ENCODE results near the gene RPS25.
A peak's percentile ranks its signal among the peaks of the same experiment; 100 is the strongest.
"Not testable (repeated sequence)": the region's sequence is repeated elsewhere in the genome, so short reads cannot be mapped to it uniquely, and the experiment has no call there.

Gene RPS25

DNA sequence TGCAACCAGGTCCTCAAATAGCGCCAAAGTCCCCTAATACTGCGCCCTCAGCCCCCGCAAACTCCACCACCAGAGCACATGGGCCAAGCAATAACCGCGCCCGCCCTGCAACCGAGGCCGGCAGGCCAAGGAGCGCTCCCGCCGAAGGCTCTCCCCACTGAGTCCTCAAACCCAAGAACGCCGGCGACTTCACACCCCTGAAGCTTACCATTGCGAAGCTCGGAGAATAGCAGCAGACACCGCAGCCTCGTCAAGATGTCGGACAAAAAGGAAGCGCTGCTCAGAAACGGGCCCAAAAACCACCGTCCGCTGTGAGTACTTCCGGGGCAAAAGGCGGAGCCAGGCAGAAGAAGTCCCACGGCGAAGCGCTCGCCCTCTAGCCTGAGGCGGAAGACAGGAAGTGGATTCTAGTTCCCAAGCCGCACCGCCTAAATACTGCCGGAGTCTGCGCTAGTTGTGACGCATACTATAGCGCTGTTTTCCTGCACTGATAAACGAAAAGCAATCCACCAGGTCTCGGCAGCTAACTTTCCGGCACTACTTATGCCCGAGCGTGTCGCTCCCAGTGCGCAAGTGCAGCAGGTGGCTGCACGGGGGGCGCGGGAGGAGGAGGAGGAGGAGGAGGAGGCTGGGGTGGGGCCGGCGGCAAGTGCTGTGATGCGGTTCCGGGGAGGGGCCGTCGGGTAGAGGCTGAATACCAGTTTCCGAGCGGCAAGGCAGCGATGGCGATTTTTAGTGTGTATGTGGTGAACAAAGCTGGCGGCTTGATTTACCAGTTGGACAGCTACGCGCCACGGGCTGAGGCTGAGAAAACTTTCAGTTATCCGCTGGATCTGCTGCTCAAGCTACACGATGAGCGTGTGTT, at the start of gene RPS25, which contains the start of gene TRAPPC4:
Gene RPS25 (minus strand): TSS at position 270 of the 865 bp plus-strand sequence. CDS start 59 bp downstream, at position 211.
Gene TRAPPC4 (plus strand): TSS at position 693 of the 865 bp plus-strand sequence. CDS start 30 bp downstream, at position 723.
- peak; percentile 94 for DNase-seq

- peak; percentile 94 for DNase-seq
These were observed 49.5 kb upstream of the RPS25 start, which contains the start of gene VPS11 for GRCh38 chr11:119067371-119068222. Gene VPS11 (plus strand): TSS chr11:119067818. CDS start chr11:119067824, 6 bp downstream.

- no peak for DNase-seq
These were observed 47.2 kb upstream of the RPS25 start for GRCh38 chr11:119065369-119065768.

DNA sequence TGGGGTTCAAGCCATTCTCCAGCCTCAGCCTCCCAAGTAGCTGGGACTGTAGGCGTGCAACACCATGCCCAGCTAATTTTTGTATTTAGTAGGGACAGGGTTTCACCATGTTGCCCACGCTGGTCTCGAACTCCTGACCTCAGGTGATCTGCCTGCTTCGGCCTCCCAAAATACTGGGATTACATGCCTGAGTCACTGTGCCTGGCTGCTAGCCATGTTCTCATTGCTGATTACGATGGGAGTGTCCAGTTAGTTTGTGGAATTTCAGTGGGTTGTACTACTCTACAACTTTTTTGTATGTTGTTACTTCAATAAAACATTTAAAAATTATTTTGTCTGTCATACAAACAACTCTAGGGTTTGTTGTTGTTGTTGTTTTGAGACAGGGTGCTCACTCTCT, 44.6 kb upstream of the RPS25 start:
- DNase-seq, result no peak

- DNase-seq, result no peak
These were observed 43.1 kb upstream of the RPS25 start for GRCh38 chr11:119061256-119061655.

DNA sequence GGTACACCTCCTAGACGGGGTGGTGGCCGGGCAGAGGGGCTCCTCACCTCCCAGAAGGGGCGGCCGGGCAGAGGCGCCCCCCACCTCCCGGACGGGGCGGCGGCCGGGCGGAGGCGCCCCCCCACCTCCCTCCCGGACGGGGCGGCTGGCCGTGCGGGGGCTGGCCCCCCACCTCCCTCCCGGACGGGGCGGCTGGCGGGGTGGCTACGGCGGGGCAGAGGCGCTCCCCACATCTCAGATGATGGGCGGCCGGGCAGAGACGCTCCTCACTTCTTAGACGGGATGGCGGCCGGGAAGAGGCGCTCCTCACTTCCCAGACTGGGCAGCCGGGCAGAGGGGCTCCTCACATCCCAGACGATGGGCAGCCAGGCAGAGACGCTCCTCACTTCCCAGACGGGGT, 41.0 kb upstream of the RPS25 start:
- DNase-seq, result not testable (repeated sequence)

DNA sequence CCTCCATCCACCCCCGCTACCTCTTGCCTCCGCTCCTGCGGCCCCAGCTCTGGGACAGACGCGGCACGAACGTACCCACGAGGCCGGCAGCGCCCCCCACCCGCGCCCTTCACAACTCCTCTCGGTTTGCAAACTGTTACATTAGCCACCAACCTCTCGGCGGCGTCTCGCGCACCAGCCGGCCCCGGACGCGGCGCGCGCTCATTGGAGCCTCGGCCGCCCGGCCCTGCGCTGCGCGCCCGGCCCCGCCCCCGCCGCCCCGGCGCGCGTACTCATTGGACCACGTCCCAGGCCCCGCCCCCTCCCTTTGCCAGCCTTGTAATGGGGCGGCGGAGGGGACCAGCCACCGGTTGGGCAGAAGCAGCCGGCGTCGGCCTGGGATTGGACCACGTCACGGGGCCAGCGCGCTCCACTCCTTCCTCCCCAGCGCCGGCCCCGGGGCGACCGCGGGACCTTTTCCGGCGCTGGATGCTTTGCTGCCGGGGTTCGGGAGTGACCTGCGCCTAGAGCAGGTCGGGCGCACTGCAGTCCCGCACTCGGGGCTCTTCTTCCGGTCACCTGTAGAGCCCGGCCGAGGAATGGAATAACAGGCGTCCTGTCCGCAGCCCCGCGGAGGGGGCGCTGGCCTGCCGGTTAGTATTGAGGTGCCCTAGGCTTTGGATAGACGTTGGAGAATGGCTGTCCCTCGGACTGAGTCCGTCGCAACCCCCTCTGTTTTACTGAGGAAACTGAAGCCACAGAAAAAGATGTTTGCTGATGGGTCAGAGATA, 39.0 kb upstream of the RPS25 start, which contains the start of gene HYOU1:
Gene HYOU1 (minus strand): TSS at position 206 of the 770 bp plus-strand sequence. CDS start 1,045 bp downstream, outside the sequence.
- peak; percentile 97 for DNase-seq

- DNase-seq, result no peak
These were observed 38.4 kb upstream of the RPS25 start for GRCh38 chr11:119056421-119056999.

DNA sequence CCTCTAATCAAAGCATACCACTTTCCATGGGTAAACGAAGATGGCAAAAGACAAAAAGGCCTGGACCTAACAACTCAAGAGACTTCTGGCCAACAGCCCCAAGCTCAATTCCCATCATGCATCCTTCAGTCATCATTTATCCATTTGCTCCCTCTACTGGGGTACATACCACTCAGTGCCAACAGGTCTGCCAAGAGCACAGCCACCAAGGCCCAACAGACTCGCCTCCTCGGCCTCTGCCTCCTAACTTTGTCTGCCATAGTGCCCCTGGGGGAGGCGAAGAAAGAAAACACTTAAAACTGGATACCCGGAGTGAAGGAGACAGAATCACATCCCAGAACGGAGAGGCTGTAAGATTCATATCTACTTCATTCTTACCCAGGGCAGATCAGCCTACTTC, 37.8 kb upstream of the RPS25 start:
- DNase-seq, result no peak

GRCh38 chr11:119054418-119054817, 36.3 kb upstream of the RPS25 start:
- DNase-seq, result no peak

- no peak for DNase-seq
These were observed 34.1 kb upstream of the RPS25 start for GRCh38 chr11:119052163-119052814.

GRCh38 chr11:119051440-119052162, 33.5 kb upstream of the RPS25 start:
- DNase-seq, result no peak

DNA sequence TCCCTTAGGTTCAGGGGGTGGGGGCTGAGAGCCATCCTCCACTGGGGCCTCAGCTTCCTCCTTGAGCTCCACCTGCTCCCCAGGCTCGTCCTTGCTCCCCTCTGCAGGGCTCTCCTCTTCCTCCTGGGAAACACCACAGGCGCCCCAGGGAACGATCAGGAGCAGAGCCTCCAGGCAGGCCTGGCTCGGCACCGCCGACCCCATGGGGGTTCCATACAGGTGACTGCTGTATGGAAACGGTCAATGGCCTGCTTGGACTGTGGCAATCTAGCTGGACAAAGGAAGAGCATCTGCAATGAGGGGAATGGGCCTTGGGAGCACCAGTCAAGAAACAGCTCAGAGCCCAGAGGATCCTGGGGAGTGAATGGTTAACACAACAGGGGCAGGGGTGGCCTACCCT, 30.9 kb upstream of the RPS25 start:
- no peak for DNase-seq

DNA sequence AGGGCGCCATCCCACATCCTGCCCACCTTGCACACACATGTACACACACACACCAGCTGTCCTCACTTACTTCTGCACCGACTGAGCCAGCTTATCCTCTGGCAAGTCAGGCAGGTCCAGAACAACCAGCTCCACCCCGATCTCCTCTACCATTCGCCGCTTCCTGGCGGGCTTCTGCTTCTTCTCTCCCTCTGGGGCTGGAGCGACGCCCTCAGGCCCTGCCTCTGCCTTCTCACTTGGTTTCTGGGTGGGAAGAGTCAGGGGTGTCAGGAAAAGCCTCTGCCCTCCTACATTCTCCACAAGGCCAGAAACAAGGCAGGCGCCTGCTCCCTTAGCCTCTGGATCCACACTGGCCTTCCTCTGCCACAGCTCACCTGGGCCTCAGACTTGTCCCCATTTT, 30.5 kb upstream of the RPS25 start:
- no peak for DNase-seq

DNA sequence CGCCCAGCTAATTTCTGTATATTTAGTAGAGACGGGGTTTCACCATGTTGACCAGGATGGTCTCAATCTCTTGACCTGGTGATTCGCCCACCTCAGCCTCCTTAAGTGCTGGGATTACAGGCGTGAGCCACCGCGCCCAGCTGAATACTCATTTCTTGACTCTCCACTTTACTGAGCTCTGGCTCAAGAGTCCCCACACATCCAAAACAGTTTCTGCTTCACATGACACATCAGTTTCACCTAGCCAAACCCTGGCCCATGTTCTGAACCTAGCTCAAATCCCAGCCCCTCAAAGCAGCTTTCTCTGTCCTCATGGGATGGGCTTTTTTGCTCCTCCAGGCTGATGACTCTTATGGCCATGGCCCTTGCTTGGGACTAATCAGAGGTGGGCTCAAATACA, 29.1 kb upstream of the RPS25 start:
- DNase-seq, result no peak

- no peak for DNase-seq
These were observed 28.3 kb upstream of the RPS25 start for GRCh38 chr11:119046489-119046888.

GRCh38 chr11:119044708-119045107, 26.6 kb upstream of the RPS25 start:
- no peak for DNase-seq

- DNase-seq, result no peak
These were observed 24.8 kb upstream of the RPS25 start for GRCh38 chr11:119042927-119043326.

DNA sequence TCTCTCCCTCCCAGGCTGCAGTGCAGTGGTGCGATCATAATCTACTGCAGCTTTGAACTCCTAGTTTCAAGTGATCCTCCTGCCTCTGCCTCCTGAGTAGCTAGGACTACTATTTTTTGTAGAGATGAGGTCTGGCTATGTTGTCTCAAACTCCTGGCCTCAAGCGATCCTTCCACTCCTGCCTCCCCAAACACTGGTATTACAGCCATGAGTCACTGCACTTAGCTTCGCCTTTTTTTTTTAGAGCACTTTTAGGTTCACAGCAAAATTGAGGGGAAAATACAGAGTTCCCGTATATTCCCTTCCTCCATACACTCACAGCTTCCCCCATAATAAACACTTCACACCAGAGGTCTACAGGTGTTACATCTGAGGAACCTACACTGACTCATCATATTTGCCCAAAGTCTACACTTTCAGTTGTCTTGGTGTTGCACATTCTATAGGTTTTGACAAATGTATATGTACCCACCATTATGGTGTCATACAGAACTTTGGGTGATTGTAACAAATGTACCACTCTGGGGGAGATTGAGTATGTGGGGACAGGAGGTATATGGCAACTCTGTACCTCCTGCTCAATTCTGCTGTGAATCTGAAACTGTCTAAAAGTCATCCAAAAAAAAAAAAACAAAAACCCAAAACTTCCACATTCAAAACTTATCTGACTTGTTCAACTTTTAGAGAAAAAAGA, 23.8 kb upstream of the RPS25 start:
- DNase-seq, result no peak

- DNase-seq, result not testable (repeated sequence)
These were observed 21.3 kb upstream of the RPS25 start for GRCh38 chr11:119039471-119039870.
